Measurements from ENCODE around the gene RPL7A. TPM values are rescaled to one million over a fixed set of nuclear protein-coding genes. Genes with fewer than 3 reads are reported as not detected.
A peak's percentile ranks its signal among the peaks of the same experiment; 100 is the strongest.

RPL7A gene
- polyA plus RNA-seq, 2 donors, result 2,052 to 3,524 TPM

GRCh38 chr9:133362359-133363044, 14.5 kb downstream of the RPL7A start:
- peaks cover 13 to 58% of the 10 kb centered on the region in 2 donors for H3K36me3 ChIP-seq (ENCODE audit: control insufficient read depth in 2 of 2, insufficient read depth in 2 of 2, low read length in 1 of 2)
- H3K27me3 ChIP-seq (ENCODE audit: control insufficient read depth in 1 of 2, insufficient read depth in 2 of 2, low read length in 2 of 2), result no peaks in the 10 kb centered on the region
- H3K4me1 ChIP-seq (ENCODE audit: control insufficient read depth in 2 of 2, insufficient read depth in 2 of 2, low read length in 1 of 2), result peaks cover 4 to 27% of the 10 kb centered on the region in 2 donors
- peaks cover 0 to 2% of the 10 kb centered on the region in 2 donors for H3K9me3 ChIP-seq (ENCODE audit: control insufficient read depth in 2 of 2, insufficient read depth in 1 of 2, low read depth in 1 of 2, low read length in 1 of 2)
- H3K4me3 ChIP-seq (ENCODE audit: low read depth in 1 of 2, low read length in 2 of 2), result no peak overlapping the region
- 55 to 65% methylated on average over 15 of the region's 15 CpGs for WGBS, 2 donors
- peak overlapping the region; percentile 8 to 38 for H3K27ac ChIP-seq (ENCODE audit: low read depth in 2 of 2, low read length in 1 of 2)

GRCh38 chr9:133366435-133366834, 18.4 kb downstream of the RPL7A start:
- WGBS, 2 donors, result 92% methylated on average over 11 of the region's 11 CpGs
- peaks cover 0 to 2% of the 10 kb centered on the region in 2 donors for H3K9me3 ChIP-seq (ENCODE audit: control insufficient read depth in 2 of 2, insufficient read depth in 1 of 2, low read depth in 1 of 2, low read length in 1 of 2)
- H3K36me3 ChIP-seq (ENCODE audit: control insufficient read depth in 2 of 2, insufficient read depth in 2 of 2, low read length in 1 of 2), result peaks cover 13 to 45% of the 10 kb centered on the region in 2 donors
- no peaks in the 10 kb centered on the region for H3K27me3 ChIP-seq (ENCODE audit: control insufficient read depth in 1 of 2, insufficient read depth in 2 of 2, low read length in 2 of 2)
- no peak overlapping the region for H3K27ac ChIP-seq (ENCODE audit: low read depth in 2 of 2, low read length in 1 of 2)
- peaks cover 10 to 35% of the 10 kb centered on the region in 2 donors for H3K4me1 ChIP-seq (ENCODE audit: control insufficient read depth in 2 of 2, insufficient read depth in 2 of 2, low read length in 1 of 2)
- H3K4me3 ChIP-seq (ENCODE audit: low read depth in 1 of 2, low read length in 2 of 2), result no peak overlapping the region

- WGBS, 2 donors, result 90 to 91% methylated on average over 22 of the region's 22 CpGs
- H3K27ac ChIP-seq (ENCODE audit: low read depth in 2 of 2, low read length in 1 of 2), result peak overlapping the region in 1 of 2 donors; percentile 74
- H3K4me1 ChIP-seq (ENCODE audit: control insufficient read depth in 2 of 2, insufficient read depth in 2 of 2, low read length in 1 of 2), result peaks cover 13 to 41% of the 10 kb centered on the region in 2 donors
Observed at GRCh38 chr9:133367221-133367620, 19.2 kb downstream of the RPL7A start.

GRCh38 chr9:133367778-133368177, 19.8 kb downstream of the RPL7A start:
- Histone ChIP-seq H3K36me3 (ENCODE audit: control insufficient read depth in 2 of 2, insufficient read depth in 2 of 2, low read length in 1 of 2) (peaks cover 13 to 43% of the 10 kb centered on the region in 2 donors), H3K4me1 (ENCODE audit: control insufficient read depth in 2 of 2, insufficient read depth in 2 of 2, low read length in 1 of 2) (peaks cover 13 to 41% of the 10 kb centered on the region in 2 donors), H3K27ac (ENCODE audit: low read depth in 2 of 2, low read length in 1 of 2) (peak overlapping the region in 1 of 2 donors; percentile 74), H3K27me3 (ENCODE audit: control insufficient read depth in 1 of 2, insufficient read depth in 2 of 2, low read length in 2 of 2) (no peaks in the 10 kb centered on the region), H3K9me3 (ENCODE audit: control insufficient read depth in 2 of 2, insufficient read depth in 1 of 2, low read depth in 1 of 2, low read length in 1 of 2) (no peaks in the 10 kb centered on the region), H3K4me3 (ENCODE audit: low read depth in 1 of 2, low read length in 2 of 2) (no peak overlapping the region)
- 62 to 70% methylated on average over 10 of the region's 10 CpGs for whole genome bisulfite sequencing, 2 donors

More at GRCh38 chr9:133367221-133367620, 19.2 kb downstream of the RPL7A start:
- Histone ChIP-seq H3K9me3 (ENCODE audit: control insufficient read depth in 2 of 2, insufficient read depth in 1 of 2, low read depth in 1 of 2, low read length in 1 of 2) (no peaks in the 10 kb centered on the region), H3K4me3 (ENCODE audit: low read depth in 1 of 2, low read length in 2 of 2) (no peak overlapping the region), H3K36me3 (ENCODE audit: control insufficient read depth in 2 of 2, insufficient read depth in 2 of 2, low read length in 1 of 2) (peaks cover 13 to 43% of the 10 kb centered on the region in 2 donors), H3K27me3 (ENCODE audit: control insufficient read depth in 1 of 2, insufficient read depth in 2 of 2, low read length in 2 of 2) (no peaks in the 10 kb centered on the region)

- Histone ChIP-seq H3K4me3 (ENCODE audit: low read depth in 1 of 2, low read length in 2 of 2) (no peak overlapping the region), H3K9me3 (ENCODE audit: control insufficient read depth in 2 of 2, insufficient read depth in 1 of 2, low read depth in 1 of 2, low read length in 1 of 2) (no peaks in the 10 kb centered on the region), H3K27me3 (ENCODE audit: control insufficient read depth in 1 of 2, insufficient read depth in 2 of 2, low read length in 2 of 2) (no peaks in the 10 kb centered on the region), H3K36me3 (ENCODE audit: control insufficient read depth in 2 of 2, insufficient read depth in 2 of 2, low read length in 1 of 2) (peaks cover 8 to 46% of the 10 kb centered on the region in 2 donors), H3K27ac (ENCODE audit: low read depth in 2 of 2, low read length in 1 of 2) (peak overlapping the region in 1 of 2 donors; percentile 74), H3K4me1 (ENCODE audit: control insufficient read depth in 2 of 2, insufficient read depth in 2 of 2, low read length in 1 of 2) (peaks cover 13 to 39% of the 10 kb centered on the region in 2 donors)
- 40 to 47% methylated on average over 18 of the region's 18 CpGs for WGBS, 2 donors
Observed at GRCh38 chr9:133368249-133368881, 20.3 kb downstream of the RPL7A start.

- Histone ChIP-seq H3K4me1 (ENCODE audit: control insufficient read depth in 2 of 2, insufficient read depth in 2 of 2, low read length in 1 of 2) (peaks cover 13 to 39% of the 10 kb centered on the region in 2 donors), H3K9me3 (ENCODE audit: control insufficient read depth in 2 of 2, insufficient read depth in 1 of 2, low read depth in 1 of 2, low read length in 1 of 2) (no peaks in the 10 kb centered on the region), H3K4me3 (ENCODE audit: low read depth in 1 of 2, low read length in 2 of 2) (no peak overlapping the region), H3K27me3 (ENCODE audit: control insufficient read depth in 1 of 2, insufficient read depth in 2 of 2, low read length in 2 of 2) (no peaks in the 10 kb centered on the region), H3K27ac (ENCODE audit: low read depth in 2 of 2, low read length in 1 of 2) (no peak overlapping the region), H3K36me3 (ENCODE audit: control insufficient read depth in 2 of 2, insufficient read depth in 2 of 2, low read length in 1 of 2) (peaks cover 8 to 42% of the 10 kb centered on the region in 2 donors)
- 72 to 78% methylated on average over 6 of the region's 6 CpGs for WGBS, 2 donors
Observed at GRCh38 chr9:133369422-133369821, 21.4 kb downstream of the RPL7A start.

GRCh38 chr9:133369933-133370332, 21.9 kb downstream of the RPL7A start:
- Histone ChIP-seq H3K4me1 (ENCODE audit: control insufficient read depth in 2 of 2, insufficient read depth in 2 of 2, low read length in 1 of 2) (peaks cover 13 to 39% of the 10 kb centered on the region in 2 donors), H3K4me3 (ENCODE audit: low read depth in 1 of 2, low read length in 2 of 2) (no peak overlapping the region), H3K9me3 (ENCODE audit: control insufficient read depth in 2 of 2, insufficient read depth in 1 of 2, low read depth in 1 of 2, low read length in 1 of 2) (no peaks in the 10 kb centered on the region), H3K27me3 (ENCODE audit: control insufficient read depth in 1 of 2, insufficient read depth in 2 of 2, low read length in 2 of 2) (no peaks in the 10 kb centered on the region), H3K36me3 (ENCODE audit: control insufficient read depth in 2 of 2, insufficient read depth in 2 of 2, low read length in 1 of 2) (peaks cover 6 to 42% of the 10 kb centered on the region in 2 donors), H3K27ac (ENCODE audit: low read depth in 2 of 2, low read length in 1 of 2) (peak overlapping the region in 1 of 2 donors; percentile 23)
- 76 to 79% methylated on average over 7 of the region's 7 CpGs for WGBS, 2 donors

GRCh38 chr9:133370685-133371084, 22.7 kb downstream of the RPL7A start:
- H3K4me3 ChIP-seq (ENCODE audit: low read depth in 1 of 2, low read length in 2 of 2), result no peak overlapping the region
- 44 to 67% methylated on average over 9 of the region's 9 CpGs for WGBS, 2 donors
- H3K4me1 ChIP-seq (ENCODE audit: control insufficient read depth in 2 of 2, insufficient read depth in 2 of 2, low read length in 1 of 2), result peaks cover 13 to 39% of the 10 kb centered on the region in 2 donors

GRCh38 chr9:133371261-133371711, 23.3 kb downstream of the RPL7A start:
- peaks cover 13 to 39% of the 10 kb centered on the region in 2 donors for H3K4me1 ChIP-seq (ENCODE audit: control insufficient read depth in 2 of 2, insufficient read depth in 2 of 2, low read length in 1 of 2)
- no peaks in the 10 kb centered on the region for H3K27me3 ChIP-seq (ENCODE audit: control insufficient read depth in 1 of 2, insufficient read depth in 2 of 2, low read length in 2 of 2)
- H3K36me3 ChIP-seq (ENCODE audit: control insufficient read depth in 2 of 2, insufficient read depth in 2 of 2, low read length in 1 of 2), result peaks cover 4 to 36% of the 10 kb centered on the region in 2 donors
- H3K9me3 ChIP-seq (ENCODE audit: control insufficient read depth in 2 of 2, insufficient read depth in 1 of 2, low read depth in 1 of 2, low read length in 1 of 2), result no peaks in the 10 kb centered on the region
- H3K4me3 ChIP-seq (ENCODE audit: low read depth in 1 of 2, low read length in 2 of 2), result no peak overlapping the region
- WGBS, 2 donors, result 36 to 39% methylated on average over 12 of the region's 12 CpGs
- H3K27ac ChIP-seq (ENCODE audit: low read depth in 2 of 2, low read length in 1 of 2), result peak overlapping the region; percentile 1 to 72

More at GRCh38 chr9:133370685-133371084, 22.7 kb downstream of the RPL7A start:
- Histone ChIP-seq H3K36me3 (ENCODE audit: control insufficient read depth in 2 of 2, insufficient read depth in 2 of 2, low read length in 1 of 2) (peaks cover 4 to 39% of the 10 kb centered on the region in 2 donors), H3K27ac (ENCODE audit: low read depth in 2 of 2, low read length in 1 of 2) (peak overlapping the region in 1 of 2 donors; percentile 72), H3K27me3 (ENCODE audit: control insufficient read depth in 1 of 2, insufficient read depth in 2 of 2, low read length in 2 of 2) (no peaks in the 10 kb centered on the region), H3K9me3 (ENCODE audit: control insufficient read depth in 2 of 2, insufficient read depth in 1 of 2, low read depth in 1 of 2, low read length in 1 of 2) (no peaks in the 10 kb centered on the region)
